A549 treated with Hydrocortisone at 1 μM for 4 hours (cell line): ENCODE measurements around the gene ACTR6. TPM values are rescaled to one million over a fixed set of nuclear protein-coding genes. Genes with fewer than 3 reads are reported as not detected.

Source experiments
- total RNA-seq: library from RNA; stranded (reverse); fragments of 200-300 nt; extraction: Qiagen RNA extraction; gene quantifications from 5 replicates; pipeline ENCODE4 v1.2.3, GENCODE V29; 2022

Gene ACTR6
- total RNA-seq: 16.0 to 34.2 TPM (median 21.5 TPM) in 5 replicates

GRCh38 chr12:100200463-100201181 lies at the start of gene ACTR6:
Gene ACTR6 (plus strand): TSS chr12:100200815. CDS start chr12:100200852, 37 bp downstream.

DNA sequence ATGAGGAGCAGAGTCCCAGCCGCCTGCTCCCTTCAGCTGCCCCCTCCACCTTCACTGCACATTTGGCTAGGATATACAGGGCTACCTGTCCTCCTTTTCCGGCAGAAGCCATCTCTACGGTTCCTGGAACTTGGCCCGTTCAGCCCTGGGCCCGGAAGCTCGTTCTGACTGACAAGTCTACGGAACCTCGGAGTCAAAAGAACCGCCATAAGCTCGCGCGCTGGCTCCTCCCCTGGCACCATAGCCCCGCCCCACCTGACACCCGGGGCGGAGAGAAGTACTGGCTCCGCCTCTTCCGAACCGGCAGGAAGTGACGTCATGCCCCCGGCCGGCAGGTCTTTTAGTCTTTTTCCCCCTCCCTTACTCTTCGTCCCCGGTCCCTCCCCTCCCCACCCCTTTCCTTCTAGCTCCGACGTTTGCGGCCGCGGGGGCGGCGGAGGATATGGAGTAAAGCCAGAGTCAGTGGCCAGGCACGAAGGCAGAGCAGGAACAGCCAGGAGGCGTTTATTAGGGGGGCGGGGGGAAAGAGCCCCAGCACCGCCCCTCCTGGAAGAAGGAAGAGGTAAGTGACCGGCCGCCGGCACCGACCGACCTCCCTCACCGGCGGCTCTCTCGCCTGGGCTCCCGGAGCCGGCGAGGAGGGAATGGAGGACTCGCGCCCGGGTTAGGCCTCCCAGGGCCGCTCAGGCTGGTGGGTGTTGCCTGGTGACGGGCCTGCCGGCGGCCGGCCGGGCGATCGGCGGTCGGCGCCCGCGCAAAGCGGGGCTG lies 66.4 kb downstream of the ACTR6 start, which contains the start of the genes DEPDC4 and SCYL2:
Gene DEPDC4, minus strand, starts transcription at position 245 of the 768 bp plus-strand sequence. Its CDS starts 3 bp downstream, at position 242.
Gene SCYL2, plus strand, starts transcription at position 343 of the 768 bp plus-strand sequence. CDS start 15,794 bp downstream, outside the sequence.

Other genes with a start within 250 kb of the ACTR6 start
- gene ANKS1B, start 215.9 kb upstream of the ACTR6 start, total RNA-seq: 0.61 to 1.0 TPM (median 0.80 TPM) in 5 replicates
- 8.4 to 15.3 TPM (median 12.0 TPM) in 5 replicates for gene BLTP3B, start 57.9 kb upstream of the ACTR6 start, total RNA-seq
- 0.28 to 1.5 TPM (median 1.2 TPM) in 5 replicates for gene DEPDC4, start 66.3 kb downstream of the ACTR6 start, total RNA-seq
- gene SCYL2, start 66.4 kb downstream of the ACTR6 start, total RNA-seq: 15.6 to 24.9 TPM (median 19.8 TPM) in 5 replicates
- 0.12 TPM in 1 of 5 replicates, not detected in the others for gene SLC17A8, start 156.3 kb downstream of the ACTR6 start, total RNA-seq